Measurements from ENCODE around the gene TFEB.

GRCh38 chr6:41682497-41683272 is 52.7 kb downstream of the TFEB start:
- TF ChIP-seq, protein P1, sequence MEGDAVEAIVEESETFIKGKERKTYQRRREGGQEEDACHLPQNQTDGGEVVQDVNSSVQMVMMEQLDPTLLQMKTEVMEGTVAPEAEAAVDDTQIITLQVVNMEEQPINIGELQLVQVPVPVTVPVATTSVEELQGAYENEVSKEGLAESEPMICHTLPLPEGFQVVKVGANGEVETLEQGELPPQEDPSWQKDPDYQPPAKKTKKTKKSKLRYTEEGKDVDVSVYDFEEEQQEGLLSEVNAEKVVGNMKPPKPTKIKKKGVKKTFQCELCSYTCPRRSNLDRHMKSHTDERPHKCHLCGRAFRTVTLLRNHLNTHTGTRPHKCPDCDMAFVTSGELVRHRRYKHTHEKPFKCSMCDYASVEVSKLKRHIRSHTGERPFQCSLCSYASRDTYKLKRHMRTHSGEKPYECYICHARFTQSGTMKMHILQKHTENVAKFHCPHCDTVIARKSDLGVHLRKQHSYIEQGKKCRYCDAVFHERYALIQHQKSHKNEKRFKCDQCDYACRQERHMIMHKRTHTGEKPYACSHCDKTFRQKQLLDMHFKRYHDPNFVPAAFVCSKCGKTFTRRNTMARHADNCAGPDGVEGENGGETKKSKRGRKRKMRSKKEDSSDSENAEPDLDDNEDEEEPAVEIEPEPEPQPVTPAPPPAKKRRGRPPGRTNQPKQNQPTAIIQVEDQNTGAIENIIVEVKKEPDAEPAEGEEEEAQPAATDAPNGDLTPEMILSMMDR (conservative IDR thresholded peaks at IDR 0.05) = peak; percentile 37; the same call in 1 of the 2 replicates
- no peak for TF ChIP-seq EZH2 (IDR thresholded peaks at IDR 0.05; ENCODE audit: low read depth)
